Activated T-cell treated with anti-CD3 and anti-CD28 coated beads for 4 hours (primary cell): ENCODE results near the gene NFS1.

Experiments used
- DNase-seq: peaks from one replicate; pipeline ENCODE4 v3.0.0-alpha.2; 2020

NFS1 gene

GRCh38 chr20:35669221-35669620 is 29.9 kb downstream of the NFS1 start:
- no peak for DNase-seq

GRCh38 chr20:35665949-35666288 is 33.2 kb downstream of the NFS1 start:
- no peak for DNase-seq

- peak; percentile 87 for DNase-seq
Observed at GRCh38 chr20:35664466-35665206, 34.5 kb downstream of the NFS1 start, which contains the start of the genes CPNE1 and RBM12. CPNE1 (minus strand) TSS chr20:35664900; CDS start chr20:35632923, 31,977 bp downstream. RBM12 (minus strand) TSS chr20:35664900; CDS start chr20:35655322, 9,578 bp downstream.

GRCh38 chr20:35663516-35664465 is 35.4 kb downstream of the NFS1 start:
- peak; percentile 41 for DNase-seq

GRCh38 chr20:35662551-35662950 is 36.6 kb downstream of the NFS1 start:
- no peak for DNase-seq

GRCh38 chr20:35661908-35662307 is 37.2 kb downstream of the NFS1 start:
- DNase-seq, result no peak

GRCh38 chr20:35661053-35661452 is 38.1 kb downstream of the NFS1 start:
- DNase-seq, result no peak

GRCh38 chr20:35660122-35660937 is 38.8 kb downstream of the NFS1 start:
- DNase-seq, result no peak

- DNase-seq, result no peak
Observed at GRCh38 chr20:35657271-35657670, 41.9 kb downstream of the NFS1 start.

GRCh38 chr20:35654415-35654814 is 44.7 kb downstream of the NFS1 start:
- DNase-seq, result no peak

GRCh38 chr20:35653893-35654292 is 45.3 kb downstream of the NFS1 start:
- DNase-seq, result no peak

- DNase-seq, result no peak
Observed at GRCh38 chr20:35653430-35653734, 45.8 kb downstream of the NFS1 start.

- DNase-seq, result no peak
Observed at GRCh38 chr20:35652641-35653429, 46.3 kb downstream of the NFS1 start.

GRCh38 chr20:35651958-35652357 is 47.2 kb downstream of the NFS1 start:
- DNase-seq, result no peak

GRCh38 chr20:35650632-35651031 is 48.5 kb downstream of the NFS1 start:
- DNase-seq, result no peak

GRCh38 chr20:35648836-35649235 is 50.3 kb downstream of the NFS1 start:
- DNase-seq, result no peak

- DNase-seq, result no peak
Observed at GRCh38 chr20:35644806-35645205, 54.3 kb downstream of the NFS1 start.

- DNase-seq, result no peak
Observed at GRCh38 chr20:35643045-35643444, 56.1 kb downstream of the NFS1 start.

- no peak for DNase-seq
Observed at GRCh38 chr20:35641743-35642142, 57.4 kb downstream of the NFS1 start.

- DNase-seq, result no peak
Observed at GRCh38 chr20:35640724-35641123, 58.4 kb downstream of the NFS1 start.

- no peak for DNase-seq
Observed at GRCh38 chr20:35638751-35639150, 60.4 kb downstream of the NFS1 start.

- DNase-seq, result no peak
Observed at GRCh38 chr20:35637276-35637675, 61.9 kb downstream of the NFS1 start.
